WI38 (cell line): Measurements from ENCODE around the gene SUCLA2.

Experiments
- H3K4me3 ChIP-seq: 2 replicates; pipeline ENCODE4 v1.5.1; 2011; ENCODE audit warnings: low read depth, mild to moderate bottlenecking, control low read depth, low read length
- TF ChIP-seq, protein P1 (sequence below): IDR thresholded peaks from 2 replicates; pipeline ENCODE4 v1.5.1; 2012; ENCODE audit warnings: low read depth, mild to moderate bottlenecking, control low read depth, low read length

The SUCLA2 gene

DNA sequence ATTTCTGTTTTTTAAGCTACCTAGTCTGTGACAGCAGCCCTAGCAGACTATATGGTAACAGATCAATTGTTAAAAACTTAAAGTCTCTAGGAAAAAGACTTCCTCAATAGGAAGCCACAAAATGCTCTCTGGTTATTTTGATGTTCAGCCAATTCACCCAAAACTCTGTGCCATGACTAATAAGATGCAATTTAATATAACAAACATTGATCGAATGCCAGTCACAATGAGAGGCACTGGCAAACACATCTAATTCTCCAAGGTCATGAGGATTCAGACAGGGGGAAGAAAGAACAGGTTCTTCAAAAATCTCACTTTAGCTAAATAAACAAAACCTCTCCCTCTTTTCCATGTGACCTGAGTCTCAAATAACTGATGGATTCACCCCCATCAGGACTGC is 107.5 kb downstream of the SUCLA2 start:
- TF ChIP-seq, protein P1, sequence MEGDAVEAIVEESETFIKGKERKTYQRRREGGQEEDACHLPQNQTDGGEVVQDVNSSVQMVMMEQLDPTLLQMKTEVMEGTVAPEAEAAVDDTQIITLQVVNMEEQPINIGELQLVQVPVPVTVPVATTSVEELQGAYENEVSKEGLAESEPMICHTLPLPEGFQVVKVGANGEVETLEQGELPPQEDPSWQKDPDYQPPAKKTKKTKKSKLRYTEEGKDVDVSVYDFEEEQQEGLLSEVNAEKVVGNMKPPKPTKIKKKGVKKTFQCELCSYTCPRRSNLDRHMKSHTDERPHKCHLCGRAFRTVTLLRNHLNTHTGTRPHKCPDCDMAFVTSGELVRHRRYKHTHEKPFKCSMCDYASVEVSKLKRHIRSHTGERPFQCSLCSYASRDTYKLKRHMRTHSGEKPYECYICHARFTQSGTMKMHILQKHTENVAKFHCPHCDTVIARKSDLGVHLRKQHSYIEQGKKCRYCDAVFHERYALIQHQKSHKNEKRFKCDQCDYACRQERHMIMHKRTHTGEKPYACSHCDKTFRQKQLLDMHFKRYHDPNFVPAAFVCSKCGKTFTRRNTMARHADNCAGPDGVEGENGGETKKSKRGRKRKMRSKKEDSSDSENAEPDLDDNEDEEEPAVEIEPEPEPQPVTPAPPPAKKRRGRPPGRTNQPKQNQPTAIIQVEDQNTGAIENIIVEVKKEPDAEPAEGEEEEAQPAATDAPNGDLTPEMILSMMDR = no peak
- H3K4me3 ChIP-seq = no peak overlapping the region
